Breast epithelium (tissue), 3 donors: Measurements from ENCODE around the gene CDK14.

Source experiments
- POLR2A ChIP-seq: fragments of 450-650 bp; IDR thresholded peaks from one replicate; pipeline ENCODE4 v1.6.1; 2016; ENCODE audit warnings: antibody characterized with exemption, mild to moderate bottlenecking, moderate library complexity
- TF ChIP-seq, protein P1 (sequence below), 3 donors: fragments of 450-650 bp; IDR thresholded peaks; one replicate each; pipeline ENCODE4 v1.5.1; 2016 to 2017; ENCODE audit warnings: antibody characterized with exemption in 3 of 3, mild to moderate bottlenecking in 3 of 3, moderate library complexity in 3 of 3

GRCh38 chr7:90726120-90726519 is 130.0 kb downstream of the CDK14 start:
- TF ChIP-seq POLR2A: no peak
- TF ChIP-seq, protein P1, sequence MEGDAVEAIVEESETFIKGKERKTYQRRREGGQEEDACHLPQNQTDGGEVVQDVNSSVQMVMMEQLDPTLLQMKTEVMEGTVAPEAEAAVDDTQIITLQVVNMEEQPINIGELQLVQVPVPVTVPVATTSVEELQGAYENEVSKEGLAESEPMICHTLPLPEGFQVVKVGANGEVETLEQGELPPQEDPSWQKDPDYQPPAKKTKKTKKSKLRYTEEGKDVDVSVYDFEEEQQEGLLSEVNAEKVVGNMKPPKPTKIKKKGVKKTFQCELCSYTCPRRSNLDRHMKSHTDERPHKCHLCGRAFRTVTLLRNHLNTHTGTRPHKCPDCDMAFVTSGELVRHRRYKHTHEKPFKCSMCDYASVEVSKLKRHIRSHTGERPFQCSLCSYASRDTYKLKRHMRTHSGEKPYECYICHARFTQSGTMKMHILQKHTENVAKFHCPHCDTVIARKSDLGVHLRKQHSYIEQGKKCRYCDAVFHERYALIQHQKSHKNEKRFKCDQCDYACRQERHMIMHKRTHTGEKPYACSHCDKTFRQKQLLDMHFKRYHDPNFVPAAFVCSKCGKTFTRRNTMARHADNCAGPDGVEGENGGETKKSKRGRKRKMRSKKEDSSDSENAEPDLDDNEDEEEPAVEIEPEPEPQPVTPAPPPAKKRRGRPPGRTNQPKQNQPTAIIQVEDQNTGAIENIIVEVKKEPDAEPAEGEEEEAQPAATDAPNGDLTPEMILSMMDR (IDR thresholded peaks at IDR 0.05): no peak
